ENCODE measurements around the gene AMBRA1. TPM values are rescaled to one million over a fixed set of nuclear protein-coding genes. Genes with fewer than 3 reads are reported as not detected.

AMBRA1 gene
- total RNA-seq, 1 donor from 2014 or later: 25.1 TPM

GRCh38 chr11:46565232-46565840, 28.5 kb downstream of the AMBRA1 start:
- Mint-ChIP-seq H3K9me3 (ENCODE audit: low read depth) (no peaks in the 10 kb centered on the region), H3K36me3 (ENCODE audit: low read depth) (no peaks in the 10 kb centered on the region), H3K4me3 (ENCODE audit: unreplicated experiment) (no peak overlapping the region), H3K4me1 (ENCODE audit: low read depth) (peaks cover 34% of the 10 kb centered on the region), H3K27ac (ENCODE audit: unreplicated experiment) (no peak overlapping the region), H3K27me3 (ENCODE audit: low read depth) (no peaks in the 10 kb centered on the region)
- no peak for TF ChIP-seq CTCF (IDR thresholded peaks at IDR 0.05)
- no peak for DNase-seq (ENCODE audit: low spot score)

GRCh38 chr11:46564459-46564858, 29.4 kb downstream of the AMBRA1 start:
- no peak for TF ChIP-seq CTCF (IDR thresholded peaks at IDR 0.05)
- H3K36me3 Mint-ChIP-seq (ENCODE audit: low read depth): no peaks in the 10 kb centered on the region
- no peak overlapping the region for H3K4me3 Mint-ChIP-seq (ENCODE audit: unreplicated experiment)
- H3K9me3 Mint-ChIP-seq (ENCODE audit: low read depth): no peaks in the 10 kb centered on the region
- peaks cover 37% of the 10 kb centered on the region for H3K4me1 Mint-ChIP-seq (ENCODE audit: low read depth)
- no peaks in the 10 kb centered on the region for H3K27me3 Mint-ChIP-seq (ENCODE audit: low read depth)
- H3K27ac Mint-ChIP-seq (ENCODE audit: unreplicated experiment): peak overlapping the region; percentile 78
- no peak for DNase-seq (ENCODE audit: low spot score)

GRCh38 chr11:46562527-46562926, 31.3 kb downstream of the AMBRA1 start:
- Mint-ChIP-seq H3K36me3 (ENCODE audit: low read depth) (no peaks in the 10 kb centered on the region), H3K27me3 (ENCODE audit: low read depth) (no peaks in the 10 kb centered on the region)
- DNase-seq (ENCODE audit: low spot score): no peak

GRCh38 chr11:46560300-46560991, 33.4 kb downstream of the AMBRA1 start:
- no peaks in the 10 kb centered on the region for H3K9me3 Mint-ChIP-seq (ENCODE audit: low read depth)
- H3K36me3 Mint-ChIP-seq (ENCODE audit: low read depth): no peaks in the 10 kb centered on the region
- DNase-seq (ENCODE audit: low spot score): no peak
- H3K4me1 Mint-ChIP-seq (ENCODE audit: low read depth): peaks cover 49% of the 10 kb centered on the region
- H3K27me3 Mint-ChIP-seq (ENCODE audit: low read depth): no peaks in the 10 kb centered on the region
- no peak for TF ChIP-seq CTCF (IDR thresholded peaks at IDR 0.05)
- H3K27ac Mint-ChIP-seq (ENCODE audit: unreplicated experiment): peak overlapping the region; percentile 14
- H3K4me3 Mint-ChIP-seq (ENCODE audit: unreplicated experiment): no peak overlapping the region

More at GRCh38 chr11:46562527-46562926, 31.3 kb downstream of the AMBRA1 start:
- H3K9me3 Mint-ChIP-seq (ENCODE audit: low read depth): no peaks in the 10 kb centered on the region
- TF ChIP-seq CTCF (IDR thresholded peaks at IDR 0.05): no peak
- no peak overlapping the region for H3K4me3 Mint-ChIP-seq (ENCODE audit: unreplicated experiment)
- H3K4me1 Mint-ChIP-seq (ENCODE audit: low read depth): peaks cover 42% of the 10 kb centered on the region
- H3K27ac Mint-ChIP-seq (ENCODE audit: unreplicated experiment): no peak overlapping the region

GRCh38 chr11:46559815-46560214, 34.0 kb downstream of the AMBRA1 start:
- Mint-ChIP-seq H3K36me3 (ENCODE audit: low read depth) (no peaks in the 10 kb centered on the region), H3K4me1 (ENCODE audit: low read depth) (peaks cover 52% of the 10 kb centered on the region), H3K9me3 (ENCODE audit: low read depth) (no peaks in the 10 kb centered on the region), H3K4me3 (ENCODE audit: unreplicated experiment) (no peak overlapping the region), H3K27me3 (ENCODE audit: low read depth) (no peaks in the 10 kb centered on the region), H3K27ac (ENCODE audit: unreplicated experiment) (no peak overlapping the region)
- TF ChIP-seq CTCF (IDR thresholded peaks at IDR 0.05): no peak
- DNase-seq (ENCODE audit: low spot score): no peak

Measured in chondrocyte (in vitro differentiated cells).